Endodermal cell (in vitro differentiated cells): Measurements from ENCODE around the gene HRH2. TPM values are rescaled to one million over a fixed set of nuclear protein-coding genes. Genes with fewer than 3 reads are reported as not detected.

Source experiments
- DNase-seq: peaks from one replicate; pipeline ENCODE4 v3.0.0-alpha.2; 2017
- H3K27ac ChIP-seq: 2 replicates; pipeline ENCODE4 v1.5.1; 2013; ENCODE audit warnings: mild to moderate bottlenecking, low read depth, low read length, moderate library complexity
- H3K27me3 ChIP-seq: 2 replicates; pipeline ENCODE4 v1.6.1; 2013; ENCODE audit warnings: mild to moderate bottlenecking, low read length, moderate library complexity; ENCODE audit not compliant: insufficient read depth, control insufficient read depth, poor library complexity, severe bottlenecking
- H3K36me3 ChIP-seq: 2 replicates; pipeline ENCODE4 v1.7.0; 2013; ENCODE audit warnings: mild to moderate bottlenecking, low read length, moderate library complexity; ENCODE audit not compliant: control insufficient read depth, insufficient read depth
- H3K4me1 ChIP-seq: one replicate; pipeline ENCODE4 v1.7.0; 2013; ENCODE audit warnings: low read length; ENCODE audit not compliant: control insufficient read depth, insufficient read depth
- H3K4me3 ChIP-seq: 2 replicates; pipeline ENCODE4 v1.5.1; 2013; ENCODE audit warnings: mild to moderate bottlenecking, low read length, moderate library complexity
- H3K9ac ChIP-seq: 2 replicates; pipeline ENCODE4 v1.6.1; 2013; ENCODE audit warnings: mild to moderate bottlenecking, low read length, moderate library complexity; ENCODE audit not compliant: poor library complexity, severe bottlenecking; ENCODE audit errors: extremely low read depth
- H3K9me3 ChIP-seq: 2 replicates; pipeline ENCODE4 v1.6.1; 2013; ENCODE audit warnings: mild to moderate bottlenecking, low read length, moderate library complexity; ENCODE audit not compliant: control insufficient read depth
- H3K27ac Mint-ChIP-seq: 2 replicates; pipeline ENCODE4 v1.8.0; 2020; ENCODE audit warnings: mixed read lengths
- H3K27me3 Mint-ChIP-seq: 2 replicates; pipeline ENCODE4 v1.8.0; 2021; ENCODE audit warnings: mild to moderate bottlenecking, mixed read lengths; ENCODE audit not compliant: insufficient read depth
- H3K36me3 Mint-ChIP-seq: 2 replicates; pipeline ENCODE4 v1.8.0; 2020; ENCODE audit warnings: low read depth, mixed read lengths
- H3K4me1 Mint-ChIP-seq: 2 replicates; pipeline ENCODE4 v1.8.0; 2020; ENCODE audit warnings: mixed read lengths
- H3K4me3 Mint-ChIP-seq: 2 replicates; pipeline ENCODE4 v1.8.0; 2020; ENCODE audit warnings: mild to moderate bottlenecking, moderate library complexity, mixed read lengths
- H3K9me3 Mint-ChIP-seq: 2 replicates; pipeline ENCODE4 v1.8.0; 2020; ENCODE audit warnings: mild to moderate bottlenecking, mixed read lengths
- CTCF ChIP-seq: fragments of 200-600 bp; sonication (generic); conservative IDR thresholded peaks from 2 replicates; pipeline ENCODE4 v1.5.0; 2021; ENCODE audit warnings: antibody characterized with exemption, mild to moderate bottlenecking
- WGBS, 2 experiments: methylation state at CpG; one replicate each; pipeline versions ENCODE4 v1.1.5 to v1.1.7; 2013; ENCODE audit warnings: missing lambda C conversion rate in 2 of 2, mixed read lengths in 1 of 2; ENCODE audit not compliant: insufficient coverage in 1 of 2, insufficient read length in 1 of 2; 5-methylcytosine and 5-hydroxymethylcytosine counted together
- total RNA-seq, 2 donors: library from RNA; stranded (reverse); fragmentation: NEBNext Ultra II Directional in 1 of 2; extraction: Animal tissue kit (Norgen Biotek cat#: 25700) in 1 of 2; gene quantifications; 2 replicates in 1 of 2; 3 replicates in 1 of 2; pipeline ENCODE4 v1.2.1, GENCODE V29; 2021

The HRH2 gene
- total RNA-seq, 2 donors from 2014 or later, result 2.1 to 3.3 TPM

- Histone ChIP-seq H3K9me3 (no peaks in the 10 kb centered on the region), H3K4me1 (no peaks in the 10 kb centered on the region), H3K4me3 (no peak overlapping the region), H3K9ac (no peak overlapping the region), H3K27me3 (no peaks in the 10 kb centered on the region), H3K36me3 (no peaks in the 10 kb centered on the region), H3K27ac (no peak overlapping the region)
- Mint-ChIP-seq H3K27ac (no peak overlapping the region), H3K36me3 (no peaks in the 10 kb centered on the region), H3K27me3 (no peaks in the 10 kb centered on the region), H3K4me3 (no peak overlapping the region), H3K9me3 (no peaks in the 10 kb centered on the region), H3K4me1 (no peaks in the 10 kb centered on the region)
- 97% methylated on average over 3 of the region's 3 CpGs; no CpG with 5 or more reads in 1 of the 2 experiments for WGBS, 2 experiments
- no peak for DNase-seq
- no peak for TF ChIP-seq CTCF
Measured at GRCh38 chr5:175670372-175670771, 12.5 kb downstream of the HRH2 start.

GRCh38 chr5:175671013-175671412, 13.1 kb downstream of the HRH2 start:
- no peak for TF ChIP-seq CTCF
- no peak for DNase-seq
- no peaks in the 10 kb centered on the region for H3K27me3 Mint-ChIP-seq
- H3K36me3 Mint-ChIP-seq, result no peaks in the 10 kb centered on the region
- WGBS, 2 experiments, result 83 to 92% methylated on average over 4 of the region's 4 CpGs
- H3K9ac ChIP-seq, result no peak overlapping the region
- no peak overlapping the region for H3K27ac ChIP-seq
- no peak overlapping the region for H3K4me3 Mint-ChIP-seq
- H3K36me3 ChIP-seq, result no peaks in the 10 kb centered on the region
- H3K9me3 ChIP-seq, result no peaks in the 10 kb centered on the region
- no peaks in the 10 kb centered on the region for H3K4me1 Mint-ChIP-seq
- no peak overlapping the region for H3K27ac Mint-ChIP-seq
- no peaks in the 10 kb centered on the region for H3K9me3 Mint-ChIP-seq
- H3K27me3 ChIP-seq, result no peaks in the 10 kb centered on the region
- no peak overlapping the region for H3K4me3 ChIP-seq
- no peaks in the 10 kb centered on the region for H3K4me1 ChIP-seq

GRCh38 chr5:175672976-175673648, 15.2 kb downstream of the HRH2 start:
- Mint-ChIP-seq H3K27me3 (peaks cover 4% of the 10 kb centered on the region), H3K27ac (no peak overlapping the region)

More at GRCh38 chr5:175672976-175673648, 15.2 kb downstream of the HRH2 start:
- no peak overlapping the region for H3K9ac ChIP-seq
- TF ChIP-seq CTCF, result no peak
- no peaks in the 10 kb centered on the region for H3K4me1 Mint-ChIP-seq
- 90 to 100% methylated on average over 2 to 12 of the region's 12 CpGs for whole genome bisulfite sequencing, 2 experiments
- no peaks in the 10 kb centered on the region for H3K36me3 Mint-ChIP-seq
- no peak for DNase-seq
- H3K4me3 Mint-ChIP-seq, result no peak overlapping the region
- H3K9me3 ChIP-seq, result no peaks in the 10 kb centered on the region
- no peaks in the 10 kb centered on the region for H3K9me3 Mint-ChIP-seq
- H3K36me3 ChIP-seq, result no peaks in the 10 kb centered on the region
- no peaks in the 10 kb centered on the region for H3K27me3 ChIP-seq
- no peak overlapping the region for H3K4me3 ChIP-seq
- H3K4me1 ChIP-seq, result no peaks in the 10 kb centered on the region
- no peak overlapping the region for H3K27ac ChIP-seq
